GM15510 (cell line): Measurements from ENCODE around the gene EPB41L1.

ENCODE experiments used
- POLR2A ChIP-seq: IDR thresholded peaks from 3 replicates; pipeline ENCODE4 v1.6.1; 2011; ENCODE audit warnings: borderline replicate concordance; ENCODE audit not compliant: insufficient read length; ENCODE audit errors: extremely low read depth

EPB41L1 gene

DNA sequence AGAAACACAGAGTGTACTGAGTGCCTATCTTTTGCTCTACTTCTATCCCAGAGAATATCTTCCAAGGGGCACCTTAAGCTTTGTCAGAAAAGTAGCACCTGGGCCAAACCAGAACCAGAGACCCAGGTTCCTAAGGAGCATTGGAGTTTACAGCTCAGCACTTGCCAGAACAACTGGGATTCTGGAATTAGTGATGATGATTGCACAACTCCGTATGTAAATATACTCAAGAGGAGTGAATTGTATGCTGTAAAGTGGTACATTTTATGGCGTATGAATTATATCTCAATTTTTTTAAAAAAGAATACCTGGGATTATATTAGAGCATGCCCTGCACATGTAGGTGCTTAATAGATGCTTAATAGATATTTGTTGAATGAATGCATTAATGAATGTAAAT lies 36.2 kb upstream of the EPB41L1 start:
- TF ChIP-seq POLR2A: no peak

DNA sequence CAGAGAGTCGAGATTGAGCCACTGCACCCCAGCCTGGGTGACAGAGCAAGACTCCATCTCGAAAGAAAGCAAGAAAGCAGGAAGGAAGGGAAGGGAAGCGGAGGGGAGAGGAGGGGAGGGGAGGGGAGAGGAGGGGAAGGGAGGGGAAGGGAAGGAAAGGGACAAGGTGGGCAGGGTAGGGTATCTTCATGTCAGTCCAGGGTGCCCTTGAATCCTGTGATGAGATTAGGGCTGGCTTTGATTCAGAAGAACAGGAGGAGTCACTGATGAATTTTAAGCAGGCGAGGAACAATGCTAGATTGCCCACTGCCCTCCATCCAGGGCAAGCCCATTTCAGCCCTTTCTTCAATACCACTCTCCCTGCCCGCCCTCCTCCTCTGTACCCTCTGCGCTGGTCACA lies 35.0 kb upstream of the EPB41L1 start:
- no peak for TF ChIP-seq POLR2A

DNA sequence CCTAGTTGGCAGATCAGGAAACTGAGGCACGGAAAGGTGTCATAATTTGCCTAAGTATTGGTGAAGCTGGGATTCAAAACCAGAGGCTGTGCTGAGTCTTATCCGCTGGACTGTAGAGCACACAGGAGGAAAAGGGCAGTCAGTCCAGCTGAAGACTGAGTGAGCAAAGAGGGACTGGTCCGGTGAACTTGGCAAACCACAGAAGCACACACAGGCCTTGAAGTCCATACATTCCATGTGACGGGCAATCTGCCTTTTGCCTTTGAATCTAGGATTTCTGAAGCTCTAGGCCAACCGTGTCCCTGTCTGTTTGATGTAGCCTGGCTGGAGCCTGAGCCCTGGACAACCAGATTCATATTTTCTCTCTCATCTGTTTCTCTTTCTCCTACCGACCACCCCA lies 34.3 kb upstream of the EPB41L1 start:
- TF ChIP-seq POLR2A: no peak

DNA sequence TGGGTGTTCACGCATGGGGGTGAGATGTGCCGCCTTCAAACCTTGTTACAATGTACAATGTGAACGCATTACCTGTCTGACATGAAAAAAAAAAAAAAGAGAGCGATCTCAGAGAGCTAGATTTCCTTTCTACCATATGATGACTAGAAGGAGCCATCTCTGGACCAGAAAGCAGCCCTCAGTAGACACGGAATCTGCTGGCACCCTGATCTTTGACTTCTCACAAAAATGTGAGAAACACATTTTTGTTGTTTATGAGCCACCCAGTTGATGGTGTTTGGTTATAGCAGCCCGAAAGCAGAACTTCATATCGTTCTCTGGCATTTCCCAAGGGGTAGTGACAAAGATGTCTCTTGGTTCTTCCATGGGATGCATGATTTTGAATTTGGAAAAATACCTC lies 33.5 kb upstream of the EPB41L1 start:
- TF ChIP-seq POLR2A: no peak

DNA sequence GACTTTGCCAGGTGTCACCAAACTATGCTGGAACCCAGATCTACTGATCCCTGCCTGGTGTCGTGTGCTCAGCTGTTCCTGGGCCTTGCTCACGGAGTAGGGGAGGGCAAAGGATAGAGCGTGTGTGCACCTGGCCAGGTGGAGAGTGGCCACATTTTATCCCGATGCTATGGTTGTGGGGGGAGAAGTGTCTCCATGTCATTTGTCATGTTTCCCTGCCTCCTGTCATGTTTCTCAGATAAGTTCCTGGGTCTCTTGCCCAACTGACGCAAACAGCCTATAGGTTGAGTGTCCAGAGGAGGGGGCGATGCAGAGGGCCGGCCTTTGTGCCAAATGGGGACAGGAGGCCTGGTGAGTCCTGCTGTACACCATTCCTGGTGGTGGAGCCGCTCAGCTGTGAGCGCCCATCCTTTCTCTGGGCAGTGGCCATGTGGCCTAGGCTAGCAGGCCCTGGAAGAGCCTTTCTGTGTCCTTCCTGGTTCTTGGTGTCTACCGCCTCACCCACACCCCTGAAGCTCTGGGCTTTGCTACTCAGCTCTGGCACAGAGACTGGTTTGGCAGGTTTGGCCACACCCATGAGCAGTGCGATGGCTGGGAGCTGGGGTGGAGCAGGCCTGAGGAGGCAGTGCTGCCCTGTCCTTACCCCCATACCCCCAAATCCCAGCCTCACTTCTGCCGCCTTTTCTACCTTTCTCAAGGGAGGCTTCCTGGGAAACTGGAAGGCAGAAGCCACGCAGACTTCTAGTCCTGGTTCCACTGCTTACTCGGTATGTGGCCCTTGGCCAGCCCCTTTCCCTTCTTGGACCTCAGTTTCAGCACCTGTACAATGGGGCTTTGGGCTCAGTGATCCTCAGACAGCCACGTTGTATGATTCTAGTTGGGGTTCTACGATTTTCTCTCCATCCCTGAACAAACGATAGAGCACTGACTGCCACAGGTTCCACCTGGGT lies 32.3 kb upstream of the EPB41L1 start:
- no peak for TF ChIP-seq POLR2A

GRCh38 chr20:36122931-36123288 lies 31.6 kb upstream of the EPB41L1 start:
- no peak for TF ChIP-seq POLR2A

GRCh38 chr20:36125097-36125496 lies 29.4 kb upstream of the EPB41L1 start:
- no peak for TF ChIP-seq POLR2A

DNA sequence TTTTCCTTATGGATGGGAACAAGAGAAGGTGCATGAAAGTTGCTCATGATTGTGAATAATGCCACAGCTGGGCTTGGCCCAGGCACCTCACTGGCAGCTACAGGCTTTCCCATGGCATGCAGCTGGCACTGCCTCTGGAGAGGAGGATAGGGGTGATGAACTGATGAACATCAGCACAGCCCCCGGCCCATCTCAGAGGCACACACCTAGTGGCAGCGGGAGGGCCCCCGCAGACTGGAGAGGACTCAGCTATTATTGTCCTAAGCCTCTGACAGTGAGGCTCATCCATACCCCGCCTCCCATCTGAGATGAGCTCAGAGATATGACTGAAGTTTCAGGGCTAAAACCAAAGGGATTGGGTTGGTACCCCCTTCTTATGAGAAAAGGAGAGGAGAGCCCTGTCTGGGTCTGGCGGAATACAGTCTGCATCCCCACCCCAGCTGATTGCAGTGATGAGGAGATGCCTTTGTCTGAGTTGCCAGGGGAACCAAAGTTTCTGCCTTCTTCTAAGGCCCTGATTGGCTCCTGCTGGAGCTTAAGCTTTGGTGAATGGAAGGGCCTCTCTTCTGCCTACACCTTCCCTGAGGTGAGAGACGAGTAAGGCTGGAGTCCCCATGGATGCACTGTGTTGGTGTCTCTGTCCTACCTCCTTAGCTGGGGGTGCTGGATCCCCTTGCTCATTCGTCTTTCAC lies 27.6 kb upstream of the EPB41L1 start:
- no peak for TF ChIP-seq POLR2A

DNA sequence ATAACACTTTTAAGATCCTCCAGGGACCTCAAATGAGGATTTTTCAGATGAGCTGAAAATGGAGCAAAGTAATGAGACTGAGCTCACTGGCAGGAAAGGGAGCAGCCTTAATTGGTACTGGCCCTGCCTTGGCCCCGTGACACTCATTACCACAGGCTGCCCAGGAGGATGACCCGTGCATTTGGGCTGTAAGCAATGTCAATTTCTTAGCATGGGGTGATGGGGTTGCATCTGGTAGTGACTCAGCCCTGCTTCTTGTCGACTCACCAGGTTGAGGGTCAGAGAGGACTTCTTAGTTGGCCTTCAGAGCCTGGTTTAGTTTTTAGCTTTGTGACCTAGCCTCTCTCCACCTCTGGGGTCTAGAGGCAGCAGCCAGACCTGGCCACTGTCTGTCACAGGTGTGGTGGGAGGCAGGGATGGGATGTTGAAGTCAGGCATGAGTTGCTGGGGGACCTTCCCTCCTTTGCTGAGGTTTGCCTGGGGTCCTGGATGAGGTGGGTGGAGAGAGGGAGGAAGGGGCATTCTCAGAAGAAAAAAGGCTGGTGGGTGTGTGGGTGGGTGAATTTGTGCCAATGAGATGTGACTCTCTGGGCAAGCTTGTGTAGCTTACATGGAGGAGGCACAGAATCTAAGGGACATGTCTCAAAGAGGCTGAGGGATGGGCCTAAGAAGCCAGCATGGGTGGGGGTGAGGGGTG lies 25.9 kb upstream of the EPB41L1 start:
- no peak for TF ChIP-seq POLR2A

GRCh38 chr20:36129160-36129543 lies 25.4 kb upstream of the EPB41L1 start:
- TF ChIP-seq POLR2A: no peak

GRCh38 chr20:36130390-36130789 lies 24.1 kb upstream of the EPB41L1 start:
- no peak for TF ChIP-seq POLR2A

GRCh38 chr20:36132802-36133211 lies 21.7 kb upstream of the EPB41L1 start:
- no peak for TF ChIP-seq POLR2A

DNA sequence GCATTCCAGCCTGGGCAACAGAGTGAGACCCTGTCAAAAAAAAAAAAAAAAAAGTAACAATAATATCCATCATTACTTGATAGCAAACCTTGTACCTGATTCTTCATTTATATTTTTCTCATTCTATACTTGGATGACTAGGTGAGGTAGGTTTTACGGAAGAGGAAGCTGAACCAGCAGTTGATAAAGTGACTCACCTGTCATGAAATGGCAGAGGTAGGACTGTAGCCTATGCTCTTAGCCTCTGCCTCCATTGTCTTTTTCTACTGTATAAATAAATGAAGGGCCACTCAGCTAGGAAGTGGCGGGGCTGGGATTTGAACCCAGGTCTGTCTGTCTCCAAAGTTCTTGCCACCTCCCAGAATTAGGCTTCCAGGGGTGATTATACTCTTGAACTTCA lies 20.7 kb upstream of the EPB41L1 start:
- TF ChIP-seq POLR2A: no peak

- no peak for TF ChIP-seq POLR2A
Observed at GRCh38 chr20:36135159-36135558, 19.4 kb upstream of the EPB41L1 start.

DNA sequence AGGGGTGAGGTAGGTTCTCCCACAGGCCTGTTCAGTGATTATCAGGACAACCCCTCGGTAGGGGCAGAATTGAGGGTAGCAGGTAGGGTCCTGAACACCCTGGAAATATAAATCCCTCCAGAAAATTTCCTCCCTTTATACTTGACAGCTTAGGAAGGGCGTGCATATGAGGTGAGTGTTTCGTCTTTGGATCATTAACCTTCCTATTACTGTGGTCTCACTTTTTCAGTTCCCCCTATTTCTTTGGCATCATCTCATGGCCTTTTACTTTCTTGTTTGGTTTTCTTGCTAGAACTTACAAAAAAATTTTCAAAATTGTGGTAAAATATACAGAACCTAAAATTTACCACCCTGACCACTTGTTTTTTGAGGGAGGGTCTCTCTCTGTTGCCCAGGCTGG lies 18.7 kb upstream of the EPB41L1 start:
- TF ChIP-seq POLR2A: no peak
